Measurements from ENCODE around the gene GYPC. TPM values are rescaled to one million over a fixed set of nuclear protein-coding genes. Genes with fewer than 3 reads are reported as not detected.

The GYPC gene
- total and polyA plus RNA-seq, 4 donors: 79.5 to 173 (median 104) TPM

- no peak for DNase-seq
- intact Hi-C loops (cut with DNase I): no loop called here
- no peaks in the 10 kb centered on the region for H3K9me3 ChIP-seq (ENCODE audit: control insufficient read depth, low read length)
- no peak overlapping the region for H3K4me3 ChIP-seq (ENCODE audit: low read length in 2 of 2)
- no peaks in the 10 kb centered on the region for H3K4me1 ChIP-seq (ENCODE audit: control insufficient read depth in 1 of 2, insufficient read depth in 2 of 2, low read length in 2 of 2)
- 63 to 72% methylated on average over 7 of the region's 7 CpGs for WGBS, 2 donors
- no peak overlapping the region for H3K27ac ChIP-seq (ENCODE audit: low read depth in 1 of 2, low read length in 2 of 2)
- no peaks in the 10 kb centered on the region for H3K27me3 ChIP-seq (ENCODE audit: control insufficient read depth in 1 of 2, insufficient read depth in 2 of 2, low read length in 1 of 2)
- no peaks in the 10 kb centered on the region for H3K36me3 ChIP-seq (ENCODE audit: control insufficient read depth in 1 of 2, insufficient read depth in 2 of 2, low read length in 1 of 2)
- no peak for ATAC-seq (ENCODE audit: low FRiP score)
Measured at GRCh38 chr2:126660971-126661370, 5.0 kb downstream of the GYPC start.

- DNase-seq: peak in 1 of 2 donors; percentile 66
- 87 to 92% methylated on average over 10 of the region's 10 CpGs for WGBS, 2 donors
- intact Hi-C loops (cut with DNase I): no loop called here
Measured at GRCh38 chr2:126661702-126662500, 5.9 kb downstream of the GYPC start.

GRCh38 chr2:126662621-126663020 is 6.7 kb downstream of the GYPC start:
- Histone ChIP-seq H3K27me3 (ENCODE audit: control insufficient read depth in 1 of 2, insufficient read depth in 2 of 2, low read length in 1 of 2) (no peaks in the 10 kb centered on the region), H3K9me3 (ENCODE audit: control insufficient read depth, low read length) (no peaks in the 10 kb centered on the region), H3K4me1 (ENCODE audit: control insufficient read depth in 1 of 2, insufficient read depth in 2 of 2, low read length in 2 of 2) (no peaks in the 10 kb centered on the region), H3K27ac (ENCODE audit: low read depth in 1 of 2, low read length in 2 of 2) (no peak overlapping the region), H3K4me3 (ENCODE audit: low read length in 2 of 2) (no peak overlapping the region), H3K36me3 (ENCODE audit: control insufficient read depth in 1 of 2, insufficient read depth in 2 of 2, low read length in 1 of 2) (peaks cover 0 to 1% of the 10 kb centered on the region in 2 donors)
- intact Hi-C loops (cut with DNase I): no loop called here
- ATAC-seq (ENCODE audit: low FRiP score) (no peak), DNase-seq (peak in 1 of 2 donors; percentile 28)
- 74% methylated on average over 7 of the region's 7 CpGs for WGBS, 2 donors

More at GRCh38 chr2:126661702-126662500, 5.9 kb downstream of the GYPC start:
- Histone ChIP-seq H3K4me1 (ENCODE audit: control insufficient read depth in 1 of 2, insufficient read depth in 2 of 2, low read length in 2 of 2) (no peaks in the 10 kb centered on the region), H3K27me3 (ENCODE audit: control insufficient read depth in 1 of 2, insufficient read depth in 2 of 2, low read length in 1 of 2) (no peaks in the 10 kb centered on the region), H3K4me3 (ENCODE audit: low read length in 2 of 2) (no peak overlapping the region), H3K36me3 (ENCODE audit: control insufficient read depth in 1 of 2, insufficient read depth in 2 of 2, low read length in 1 of 2) (peaks cover 0 to 1% of the 10 kb centered on the region in 2 donors), H3K9me3 (ENCODE audit: control insufficient read depth, low read length) (no peaks in the 10 kb centered on the region), H3K27ac (ENCODE audit: low read depth in 1 of 2, low read length in 2 of 2) (no peak overlapping the region)
- ATAC-seq (ENCODE audit: low FRiP score): no peak

GRCh38 chr2:126663184-126663963 is 7.4 kb downstream of the GYPC start:
- H3K27me3 ChIP-seq (ENCODE audit: control insufficient read depth in 1 of 2, insufficient read depth in 2 of 2, low read length in 1 of 2): no peaks in the 10 kb centered on the region
- peaks cover 0 to 1% of the 10 kb centered on the region in 2 donors for H3K36me3 ChIP-seq (ENCODE audit: control insufficient read depth in 1 of 2, insufficient read depth in 2 of 2, low read length in 1 of 2)
- no peak overlapping the region for H3K27ac ChIP-seq (ENCODE audit: low read depth in 1 of 2, low read length in 2 of 2)
- peak in 1 of 2 donors; percentile 72 for DNase-seq
- intact Hi-C loops (cut with DNase I): no loop called here
- H3K4me1 ChIP-seq (ENCODE audit: control insufficient read depth in 1 of 2, insufficient read depth in 2 of 2, low read length in 2 of 2): no peaks in the 10 kb centered on the region
- no peak for ATAC-seq (ENCODE audit: low FRiP score)
- no peaks in the 10 kb centered on the region for H3K9me3 ChIP-seq (ENCODE audit: control insufficient read depth, low read length)
- H3K4me3 ChIP-seq (ENCODE audit: low read length in 2 of 2): no peak overlapping the region
- 81 to 83% methylated on average over 13 of the region's 13 CpGs for WGBS, 2 donors

- Histone ChIP-seq H3K36me3 (ENCODE audit: control insufficient read depth in 1 of 2, insufficient read depth in 2 of 2, low read length in 1 of 2) (peaks cover 0 to 1% of the 10 kb centered on the region in 2 donors), H3K9me3 (ENCODE audit: control insufficient read depth, low read length) (no peaks in the 10 kb centered on the region), H3K27ac (ENCODE audit: low read depth in 1 of 2, low read length in 2 of 2) (no peak overlapping the region), H3K4me3 (ENCODE audit: low read length in 2 of 2) (no peak overlapping the region), H3K4me1 (ENCODE audit: control insufficient read depth in 1 of 2, insufficient read depth in 2 of 2, low read length in 2 of 2) (no peaks in the 10 kb centered on the region), H3K27me3 (ENCODE audit: control insufficient read depth in 1 of 2, insufficient read depth in 2 of 2, low read length in 1 of 2) (no peaks in the 10 kb centered on the region)
- DNase-seq: no peak
- 66 to 74% methylated on average over 3 of the region's 3 CpGs for WGBS, 2 donors
- intact Hi-C loops (cut with DNase I): no loop called here
- no peak for ATAC-seq (ENCODE audit: low FRiP score)
Measured at GRCh38 chr2:126664234-126664633, 8.3 kb downstream of the GYPC start.

GRCh38 chr2:126664639-126665038 is 8.7 kb downstream of the GYPC start:
- intact Hi-C loops (cut with DNase I): no loop called here
- DNase-seq (no peak), ATAC-seq (ENCODE audit: low FRiP score) (no peak)
- H3K27ac ChIP-seq (ENCODE audit: low read depth in 1 of 2, low read length in 2 of 2): no peak overlapping the region
- H3K27me3 ChIP-seq (ENCODE audit: control insufficient read depth in 1 of 2, insufficient read depth in 2 of 2, low read length in 1 of 2): no peaks in the 10 kb centered on the region
- no peaks in the 10 kb centered on the region for H3K9me3 ChIP-seq (ENCODE audit: control insufficient read depth, low read length)
- 24 to 42% methylated on average over 2 of the region's 2 CpGs for WGBS, 2 donors
- H3K4me3 ChIP-seq (ENCODE audit: low read length in 2 of 2): no peak overlapping the region
- H3K36me3 ChIP-seq (ENCODE audit: control insufficient read depth in 1 of 2, insufficient read depth in 2 of 2, low read length in 1 of 2): peaks cover 0 to 1% of the 10 kb centered on the region in 2 donors
- H3K4me1 ChIP-seq (ENCODE audit: control insufficient read depth in 1 of 2, insufficient read depth in 2 of 2, low read length in 2 of 2): no peaks in the 10 kb centered on the region

GRCh38 chr2:126665483-126665882 is 9.5 kb downstream of the GYPC start:
- intact Hi-C loops (cut with DNase I): no loop called here
- no peaks in the 10 kb centered on the region for H3K4me1 ChIP-seq (ENCODE audit: control insufficient read depth in 1 of 2, insufficient read depth in 2 of 2, low read length in 2 of 2)
- 81 to 83% methylated on average over 9 of the region's 9 CpGs for WGBS, 2 donors
- DNase-seq: peak in 1 of 2 donors; percentile 22
- no peaks in the 10 kb centered on the region for H3K9me3 ChIP-seq (ENCODE audit: control insufficient read depth, low read length)
- H3K4me3 ChIP-seq (ENCODE audit: low read length in 2 of 2): no peak overlapping the region
- H3K27ac ChIP-seq (ENCODE audit: low read depth in 1 of 2, low read length in 2 of 2): no peak overlapping the region
- H3K27me3 ChIP-seq (ENCODE audit: control insufficient read depth in 1 of 2, insufficient read depth in 2 of 2, low read length in 1 of 2): no peaks in the 10 kb centered on the region
- ATAC-seq (ENCODE audit: low FRiP score): no peak
- H3K36me3 ChIP-seq (ENCODE audit: control insufficient read depth in 1 of 2, insufficient read depth in 2 of 2, low read length in 1 of 2): peaks cover 0 to 3% of the 10 kb centered on the region in 2 donors

GRCh38 chr2:126668254-126668653 is 12.3 kb downstream of the GYPC start:
- no peaks in the 10 kb centered on the region for H3K27me3 ChIP-seq (ENCODE audit: control insufficient read depth in 1 of 2, insufficient read depth in 2 of 2, low read length in 1 of 2)
- no peaks in the 10 kb centered on the region for H3K4me1 ChIP-seq (ENCODE audit: control insufficient read depth in 1 of 2, insufficient read depth in 2 of 2, low read length in 2 of 2)
- H3K36me3 ChIP-seq (ENCODE audit: control insufficient read depth in 1 of 2, insufficient read depth in 2 of 2, low read length in 1 of 2): peaks cover 0 to 3% of the 10 kb centered on the region in 2 donors
- no peaks in the 10 kb centered on the region for H3K9me3 ChIP-seq (ENCODE audit: control insufficient read depth, low read length)
- ATAC-seq (ENCODE audit: low FRiP score) (no peak), DNase-seq (no peak)
- intact Hi-C loops (cut with DNase I): no loop called here
- H3K4me3 ChIP-seq (ENCODE audit: low read length in 2 of 2): no peak overlapping the region
- no peak overlapping the region for H3K27ac ChIP-seq (ENCODE audit: low read depth in 1 of 2, low read length in 2 of 2)
- WGBS, 2 donors: 91 to 94% methylated on average over 4 of the region's 4 CpGs
